ENCODE measurements around the gene DCAF15.
A peak's percentile ranks its signal among the peaks of the same experiment; 100 is the strongest.

Gene DCAF15

GRCh38 chr19:13983213-13983889 lies 31.0 kb downstream of the DCAF15 start:
- no peak for DNase-seq
- Histone ChIP-seq H3K27me3 (replicated peaks) (no peaks in the 10 kb centered on the region), H3K36me3 (replicated peaks) (peaks cover 7% of the 10 kb centered on the region), H3K27ac (no peak overlapping the region), H3K4me3 (ENCODE audit: low read depth, low read length) (no peak overlapping the region)
- TF ChIP-seq, protein P1, sequence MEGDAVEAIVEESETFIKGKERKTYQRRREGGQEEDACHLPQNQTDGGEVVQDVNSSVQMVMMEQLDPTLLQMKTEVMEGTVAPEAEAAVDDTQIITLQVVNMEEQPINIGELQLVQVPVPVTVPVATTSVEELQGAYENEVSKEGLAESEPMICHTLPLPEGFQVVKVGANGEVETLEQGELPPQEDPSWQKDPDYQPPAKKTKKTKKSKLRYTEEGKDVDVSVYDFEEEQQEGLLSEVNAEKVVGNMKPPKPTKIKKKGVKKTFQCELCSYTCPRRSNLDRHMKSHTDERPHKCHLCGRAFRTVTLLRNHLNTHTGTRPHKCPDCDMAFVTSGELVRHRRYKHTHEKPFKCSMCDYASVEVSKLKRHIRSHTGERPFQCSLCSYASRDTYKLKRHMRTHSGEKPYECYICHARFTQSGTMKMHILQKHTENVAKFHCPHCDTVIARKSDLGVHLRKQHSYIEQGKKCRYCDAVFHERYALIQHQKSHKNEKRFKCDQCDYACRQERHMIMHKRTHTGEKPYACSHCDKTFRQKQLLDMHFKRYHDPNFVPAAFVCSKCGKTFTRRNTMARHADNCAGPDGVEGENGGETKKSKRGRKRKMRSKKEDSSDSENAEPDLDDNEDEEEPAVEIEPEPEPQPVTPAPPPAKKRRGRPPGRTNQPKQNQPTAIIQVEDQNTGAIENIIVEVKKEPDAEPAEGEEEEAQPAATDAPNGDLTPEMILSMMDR (IDR thresholded peaks at IDR 0.05; ENCODE audit: low read depth, low read length, missing control alignments): no peak
- in situ Hi-C loops (cut with HindIII; ENCODE audit: low pct_ligation_motif_present, low sequenced_read_pairs): no loop called here

GRCh38 chr19:13984186-13984585 lies 31.9 kb downstream of the DCAF15 start:
- in situ Hi-C loops (cut with HindIII; ENCODE audit: low pct_ligation_motif_present, low sequenced_read_pairs): no loop called here
- DNase-seq: no peak
- H3K27ac ChIP-seq: no peak overlapping the region
- peaks cover 10% of the 10 kb centered on the region for H3K36me3 ChIP-seq (replicated peaks)
- no peaks in the 10 kb centered on the region for H3K27me3 ChIP-seq (replicated peaks)
- TF ChIP-seq, protein P1 (IDR thresholded peaks at IDR 0.05; ENCODE audit: low read depth, low read length, missing control alignments): no peak
- no peak overlapping the region for H3K4me3 ChIP-seq (ENCODE audit: low read depth, low read length)

DNA sequence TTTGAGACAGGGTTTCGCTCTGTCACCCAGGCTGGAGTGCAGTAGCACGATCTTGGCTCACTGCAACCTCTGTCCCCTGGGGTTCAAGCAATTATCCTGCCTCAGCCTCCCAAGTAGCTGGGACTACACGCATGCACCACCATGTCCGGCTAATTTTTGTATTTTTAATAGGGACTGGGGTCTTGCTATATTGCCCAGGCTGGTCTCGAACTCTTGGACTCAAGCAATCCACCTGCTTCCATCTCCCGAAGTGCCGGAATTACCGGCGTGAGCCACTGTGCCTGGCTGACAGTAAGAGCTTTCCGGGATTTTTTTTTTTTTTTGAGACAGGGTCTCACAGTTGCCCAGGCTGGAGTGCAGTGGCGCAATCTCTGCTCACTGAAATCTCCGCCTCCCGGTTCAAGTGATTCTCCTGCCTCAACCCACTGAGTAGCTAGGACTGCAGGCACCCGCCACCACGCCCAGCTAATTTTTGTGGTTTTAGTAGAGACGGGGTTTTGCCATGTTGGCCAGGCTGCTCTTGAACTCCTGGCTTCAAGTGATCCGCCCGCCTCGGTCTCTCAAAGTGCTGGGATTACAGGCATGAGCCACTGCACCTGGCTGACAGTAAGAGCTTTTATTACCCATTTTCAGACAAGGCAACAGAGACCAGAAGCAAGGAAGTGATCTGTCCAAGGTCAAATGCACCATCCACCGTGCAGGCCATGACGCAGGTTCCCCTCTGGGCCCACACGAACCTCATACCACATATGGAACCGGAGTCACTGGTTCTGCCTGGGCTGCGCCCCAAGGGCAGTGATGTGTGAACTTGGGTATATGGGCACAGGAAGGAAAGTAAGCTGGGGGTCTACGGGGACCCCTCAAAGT lies 32.8 kb downstream of the DCAF15 start:
- Histone ChIP-seq H3K36me3 (replicated peaks) (peaks cover 10% of the 10 kb centered on the region), H3K27ac (no peak overlapping the region), H3K4me3 (ENCODE audit: low read depth, low read length) (no peak overlapping the region), H3K27me3 (replicated peaks) (no peaks in the 10 kb centered on the region)
- DNase-seq: no peak
- TF ChIP-seq, protein P1 (IDR thresholded peaks at IDR 0.05; ENCODE audit: low read depth, low read length, missing control alignments): no peak
- in situ Hi-C loops (cut with HindIII; ENCODE audit: low pct_ligation_motif_present, low sequenced_read_pairs): no loop called here

GRCh38 chr19:13985771-13986347 lies 33.5 kb downstream of the DCAF15 start:
- in situ Hi-C loops (cut with HindIII; ENCODE audit: low pct_ligation_motif_present, low sequenced_read_pairs): no loop called here
- Histone ChIP-seq H3K27ac (peak overlapping the region; percentile 17), H3K27me3 (replicated peaks) (no peaks in the 10 kb centered on the region), H3K4me3 (ENCODE audit: low read depth, low read length) (no peak overlapping the region), H3K36me3 (replicated peaks) (peaks cover 10% of the 10 kb centered on the region)
- TF ChIP-seq, protein P1 (IDR thresholded peaks at IDR 0.05; ENCODE audit: low read depth, low read length, missing control alignments): no peak
- no peak for DNase-seq

GRCh38 chr19:13986348-13986904 lies 34.1 kb downstream of the DCAF15 start:
- peaks cover 14% of the 10 kb centered on the region for H3K36me3 ChIP-seq (replicated peaks)
- TF ChIP-seq, protein P1 (IDR thresholded peaks at IDR 0.05; ENCODE audit: low read depth, low read length, missing control alignments): no peak
- DNase-seq: peak; percentile 80
- no peak overlapping the region for H3K4me3 ChIP-seq (ENCODE audit: low read depth, low read length)
- H3K27me3 ChIP-seq (replicated peaks): no peaks in the 10 kb centered on the region
- H3K27ac ChIP-seq: peak overlapping the region; percentile 30
- in situ Hi-C loops (cut with HindIII; ENCODE audit: low pct_ligation_motif_present, low sequenced_read_pairs): no loop called here
